Measurements from ENCODE around the gene TAF3. TPM values are rescaled to one million over a fixed set of nuclear protein-coding genes. Genes with fewer than 3 reads are reported as not detected.

The TAF3 gene
- total RNA-seq, 4 donors from 2014 or later: 11.7 to 12.6 (median 12.4) TPM

GRCh38 chr10:7794251-7795026, 23.9 kb upstream of the TAF3 start:
- Histone ChIP-seq H3K36me3 (peaks cover 0 to 28% (median 0%) of the 10 kb centered on the region in 3 donors), H3K27me3 (no peaks in the 10 kb centered on the region), H3K4me3 (no peak overlapping the region), H3K4me1 (peaks cover 2 to 63% (median 22%) of the 10 kb centered on the region in 4 donors), H3K27ac (no peak overlapping the region), H3K9me3 (no peaks in the 10 kb centered on the region)
- no peak for TF ChIP-seq CTCF (IDR thresholded peaks at IDR 0.05)
- TF ChIP-seq EP300 (IDR thresholded peaks at IDR 0.05): no peak
- no peak for TF ChIP-seq POLR2A (IDR thresholded peaks at IDR 0.05)
- WGBS, 2 donors: 86 to 90% methylated on average over 4 of the region's 4 CpGs
- DNase-seq (ENCODE audit: low spot score in 2 of 2): no peak

GRCh38 chr10:7795605-7796004, 22.7 kb upstream of the TAF3 start:
- no peaks in the 10 kb centered on the region for H3K9me3 ChIP-seq
- no peak for DNase-seq (ENCODE audit: low spot score in 2 of 2)
- no peaks in the 10 kb centered on the region for H3K27me3 ChIP-seq
- no peak overlapping the region for H3K27ac ChIP-seq
- H3K4me3 ChIP-seq: no peak overlapping the region
- 77 to 79% methylated on average over 4 of the region's 4 CpGs for WGBS, 2 donors
- TF ChIP-seq POLR2A (IDR thresholded peaks at IDR 0.05): no peak
- H3K36me3 ChIP-seq: peaks cover 0 to 40% (median 0%) of the 10 kb centered on the region in 3 donors
- peaks cover 0 to 52% (median 17%) of the 10 kb centered on the region in 4 donors for H3K4me1 ChIP-seq

DNA sequence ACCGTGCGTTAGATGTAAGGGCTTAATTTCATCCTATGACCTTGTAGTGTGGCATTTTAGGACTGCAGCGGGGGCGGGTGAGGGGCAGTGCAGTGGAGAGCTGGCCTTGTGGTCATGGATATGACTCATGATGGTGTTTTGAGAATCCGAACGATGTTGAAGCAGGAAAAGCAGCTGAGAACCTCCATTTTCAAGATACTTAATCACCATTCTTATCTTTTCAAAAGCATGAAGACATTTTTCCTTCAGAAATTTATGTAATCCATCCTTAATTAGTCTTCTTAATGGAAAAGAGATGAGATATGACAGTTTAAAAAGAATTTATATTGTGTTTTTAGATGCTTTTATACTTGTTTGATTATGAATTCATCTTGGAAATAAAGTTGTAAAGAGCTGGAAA, 20.7 kb upstream of the TAF3 start:
- TF ChIP-seq POLR2A (IDR thresholded peaks at IDR 0.05): no peak
- no peak for TF ChIP-seq EP300 (IDR thresholded peaks at IDR 0.05)
- no peak for TF ChIP-seq CTCF (IDR thresholded peaks at IDR 0.05)
- Histone ChIP-seq H3K27ac (no peak overlapping the region), H3K9me3 (no peaks in the 10 kb centered on the region), H3K4me1 (peaks cover 0 to 33% (median 10%) of the 10 kb centered on the region in 4 donors), H3K27me3 (no peaks in the 10 kb centered on the region), H3K36me3 (peaks cover 3 to 60% (median 5%) of the 10 kb centered on the region in 3 donors), H3K4me3 (no peak overlapping the region)
- 41 to 49% methylated on average over 6 of the region's 6 CpGs for WGBS, 2 donors
- no peak for DNase-seq (ENCODE audit: low spot score in 2 of 2)

GRCh38 chr10:7802606-7803005, 15.7 kb upstream of the TAF3 start:
- 85 to 87% methylated on average over 4 of the region's 4 CpGs for WGBS, 2 donors
- H3K36me3 ChIP-seq: peaks cover 5 to 100% (median 23%) of the 10 kb centered on the region in 3 donors
- H3K9me3 ChIP-seq: no peaks in the 10 kb centered on the region
- no peak overlapping the region for H3K4me3 ChIP-seq
- no peak for DNase-seq (ENCODE audit: low spot score in 2 of 2)
- TF ChIP-seq POLR2A (IDR thresholded peaks at IDR 0.05) (no peak), EP300 (IDR thresholded peaks at IDR 0.05) (no peak), CTCF (IDR thresholded peaks at IDR 0.05) (no peak)
- peaks cover 0 to 4% (median 0%) of the 10 kb centered on the region in 4 donors for H3K4me1 ChIP-seq
- no peaks in the 10 kb centered on the region for H3K27me3 ChIP-seq
- no peak overlapping the region for H3K27ac ChIP-seq

- TF ChIP-seq POLR2A (IDR thresholded peaks at IDR 0.05) (no peak), EP300 (IDR thresholded peaks at IDR 0.05) (no peak), CTCF (IDR thresholded peaks at IDR 0.05) (no peak)
- WGBS, 2 donors: 94 to 95% methylated on average over 6 of the region's 6 CpGs
- H3K27ac ChIP-seq: no peak overlapping the region
- H3K4me3 ChIP-seq: no peak overlapping the region
- H3K9me3 ChIP-seq: no peaks in the 10 kb centered on the region
- H3K4me1 ChIP-seq: no peaks in the 10 kb centered on the region
- no peak for DNase-seq (ENCODE audit: low spot score in 2 of 2)
- H3K27me3 ChIP-seq: no peaks in the 10 kb centered on the region
- H3K36me3 ChIP-seq: peaks cover 5 to 98% (median 23%) of the 10 kb centered on the region in 3 donors
Observed at GRCh38 chr10:7804216-7804615, 14.1 kb upstream of the TAF3 start.
